Liver (tissue), 9 donors: ENCODE data around the gene SLC8A1. TPM values are rescaled to one million over a fixed set of nuclear protein-coding genes. Genes with fewer than 3 reads are reported as not detected.

Source experiments
- DNase-seq: peaks from one replicate; pipeline ENCODE4 v3.0.0-alpha.2; 2017; ENCODE audit warnings: low spot score
- H3K27ac ChIP-seq, 2 donors: one replicate each; pipeline ENCODE4 v1.7.0; 2013; ENCODE audit warnings: inconsistent platforms in 2 of 2, low read length in 2 of 2, control low read depth in 1 of 2, low read depth in 1 of 2, mild to moderate bottlenecking in 1 of 2
- H3K27me3 ChIP-seq, 4 donors: one replicate each; pipeline versions ENCODE4 v1.6.1 to v1.7.0; 2013; ENCODE audit warnings: low read length in 3 of 4, inconsistent platforms in 1 of 4, mild to moderate bottlenecking in 1 of 4, moderate library complexity in 1 of 4; ENCODE audit not compliant: control insufficient read depth in 4 of 4, insufficient read depth in 4 of 4
- H3K36me3 ChIP-seq, 4 donors: one replicate each; pipeline versions ENCODE4 v1.6.1 to v1.7.0; 2013; ENCODE audit warnings: low read length in 3 of 4, mild to moderate bottlenecking in 3 of 4, low read depth in 1 of 4, moderate library complexity in 1 of 4; ENCODE audit not compliant: control insufficient read depth in 4 of 4, insufficient read depth in 3 of 4
- H3K4me1 ChIP-seq, 4 donors: one replicate each; pipeline versions ENCODE4 v1.6.1 to v1.7.0; 2013; ENCODE audit warnings: low read length in 3 of 4, mild to moderate bottlenecking in 3 of 4, moderate library complexity in 1 of 4; ENCODE audit not compliant: control insufficient read depth in 4 of 4, insufficient read depth in 4 of 4
- H3K4me3 ChIP-seq, 3 donors: one replicate each; pipeline versions ENCODE4 v1.6.1 to v1.7.0; 2013; ENCODE audit warnings: low read length in 3 of 3, control low read depth in 1 of 3, low read depth in 1 of 3, mild to moderate bottlenecking in 1 of 3
- H3K9ac ChIP-seq, 2 donors: one replicate each; pipeline ENCODE4 v1.7.0; 2013; ENCODE audit warnings: low read length in 2 of 2, mild to moderate bottlenecking in 2 of 2, moderate library complexity in 2 of 2, control low read depth in 1 of 2, low read depth in 1 of 2
- H3K9me3 ChIP-seq, 4 donors: one replicate each; pipeline versions ENCODE4 v1.6.1 to v1.7.0; 2013; ENCODE audit warnings: low read length in 3 of 4; ENCODE audit not compliant: control insufficient read depth in 4 of 4
- EGR1 ChIP-seq, 2 donors: IDR thresholded peaks; 2 replicates each; pipeline ENCODE4 v1.6.1; 2016 to 2018; ENCODE audit warnings: antibody characterized with exemption in 2 of 2, low read depth in 2 of 2
- FOXA1 ChIP-seq: IDR thresholded peaks from 2 replicates; pipeline ENCODE4 v1.6.1; 2016; ENCODE audit warnings: antibody characterized with exemption
- FOXA2 ChIP-seq: IDR thresholded peaks from 2 replicates; pipeline ENCODE4 v1.6.1; 2016; ENCODE audit warnings: antibody characterized with exemption
- GABPA ChIP-seq, 2 donors: IDR thresholded peaks in 1 of 2; conservative IDR thresholded peaks in 1 of 2; 2 replicates each; pipeline ENCODE4 v1.6.1; 2016; ENCODE audit warnings: antibody characterized with exemption in 2 of 2, mild to moderate bottlenecking in 1 of 2, moderate library complexity in 1 of 2
- HNF4A ChIP-seq, 2 donors: conservative IDR thresholded peaks; 2 replicates each; pipeline ENCODE4 v1.6.1; 2016; ENCODE audit warnings: antibody characterized with exemption in 2 of 2, mild to moderate bottlenecking in 2 of 2
- HNF4G ChIP-seq: IDR thresholded peaks from 2 replicates; pipeline ENCODE4 v1.6.1; 2016; ENCODE audit warnings: antibody characterized with exemption
- JUND ChIP-seq, 2 donors: IDR thresholded peaks; 2 replicates each; pipeline ENCODE4 v1.6.1; 2016; ENCODE audit warnings: antibody characterized with exemption in 2 of 2
- MAX ChIP-seq: IDR thresholded peaks from 2 replicates; pipeline ENCODE4 v1.6.1; 2016; ENCODE audit warnings: antibody characterized with exemption
- NR2F2 ChIP-seq: IDR thresholded peaks from 2 replicates; pipeline ENCODE4 v1.6.1; 2016; ENCODE audit warnings: antibody characterized with exemption
- RAD21 ChIP-seq, 2 donors: IDR thresholded peaks; 2 replicates each; pipeline ENCODE4 v1.6.1; 2016; ENCODE audit warnings: antibody characterized with exemption in 2 of 2, mild to moderate bottlenecking in 2 of 2
- RXRA ChIP-seq, 2 donors: IDR thresholded peaks; 2 replicates each; pipeline ENCODE4 v1.6.1; 2017 to 2018; ENCODE audit warnings: antibody characterized with exemption in 2 of 2, mild to moderate bottlenecking in 1 of 2
- SP1 ChIP-seq: IDR thresholded peaks from 2 replicates; pipeline ENCODE4 v1.6.1; 2018; ENCODE audit warnings: antibody characterized with exemption, mild to moderate bottlenecking
- TAF1 ChIP-seq: conservative IDR thresholded peaks from 2 replicates; pipeline ENCODE4 v1.6.1; 2016; ENCODE audit warnings: antibody characterized with exemption, mild to moderate bottlenecking
- YY1 ChIP-seq: IDR thresholded peaks from 2 replicates; pipeline ENCODE4 v1.6.1; 2016; ENCODE audit warnings: antibody characterized with exemption, mild to moderate bottlenecking
- WGBS: extraction: QIAGEN DNeasy Blood & Tissue Kit; methylation state at CpG from one replicate; pipeline ENCODE4 v1.1.7; 2013; 5-methylcytosine and 5-hydroxymethylcytosine counted together
- polyA plus RNA-seq, 2 donors: library from polyadenylated mRNA; stranded (reverse) in 1 of 2; unstranded in 1 of 2; fragments of 200-250 nt in 1 of 2; fragments of >200 nt in 1 of 2; fragmentation: Nextera tagmentation in 1 of 2; extraction: Ambion mirVana in 1 of 2; gene quantifications; one replicate each; pipeline versions ENCODE4 v1.2.1 to v1.2.3, GENCODE V29; 2013 to 2015
- total RNA-seq, 2 donors: library from RNA; depleted of rRNA; stranded (reverse); fragments of >200 nt; gene quantifications; one replicate each; pipeline ENCODE4 v1.2.3, GENCODE V29; 2014
- TF ChIP-seq, protein P1 (sequence below): IDR thresholded peaks from 2 replicates; pipeline ENCODE4 v1.6.1; 2016; ENCODE audit warnings: antibody characterized with exemption
- TF ChIP-seq, protein P2 (sequence below): IDR thresholded peaks from 2 replicates; pipeline ENCODE4 v1.6.1; 2016; ENCODE audit warnings: antibody characterized with exemption, mild to moderate bottlenecking
- TF ChIP-seq, protein P3 (sequence below): IDR thresholded peaks from 2 replicates; pipeline ENCODE4 v1.6.1; 2016; ENCODE audit warnings: antibody characterized with exemption
- TF ChIP-seq, protein P4 (sequence below): fragments of 150-350 bp; IDR thresholded peaks from 2 replicates; pipeline ENCODE4 v1.5.1; 2017; ENCODE audit warnings: improper control_type of control experiment, low read depth, low read length; ENCODE audit not compliant: missing input control
- donor health status: healthy.
- donor health status: healthy.
- donor health status: healthy.
- donor health status: healthy.
- donor health status: healthy.

The SLC8A1 gene
- total and polyA plus RNA-seq, 4 donors = 1.2 to 18.5 (median 8.2) TPM

- TF ChIP-seq MAX (no peak), FOXA2 (no peak), HNF4A (conservative IDR thresholded peaks at IDR 0.05) (no peak), NR2F2 (no peak), RAD21 (IDR thresholded peaks at IDR 0.05) (no peak), EGR1 (IDR thresholded peaks at IDR 0.05; ENCODE audit: low read depth in 2 of 2) (no peak), TAF1 (no peak), FOXA1 (no peak), HNF4G (no peak), RXRA (IDR thresholded peaks at IDR 0.05) (no peak), YY1 (no peak)
- TF ChIP-seq, protein P1, sequence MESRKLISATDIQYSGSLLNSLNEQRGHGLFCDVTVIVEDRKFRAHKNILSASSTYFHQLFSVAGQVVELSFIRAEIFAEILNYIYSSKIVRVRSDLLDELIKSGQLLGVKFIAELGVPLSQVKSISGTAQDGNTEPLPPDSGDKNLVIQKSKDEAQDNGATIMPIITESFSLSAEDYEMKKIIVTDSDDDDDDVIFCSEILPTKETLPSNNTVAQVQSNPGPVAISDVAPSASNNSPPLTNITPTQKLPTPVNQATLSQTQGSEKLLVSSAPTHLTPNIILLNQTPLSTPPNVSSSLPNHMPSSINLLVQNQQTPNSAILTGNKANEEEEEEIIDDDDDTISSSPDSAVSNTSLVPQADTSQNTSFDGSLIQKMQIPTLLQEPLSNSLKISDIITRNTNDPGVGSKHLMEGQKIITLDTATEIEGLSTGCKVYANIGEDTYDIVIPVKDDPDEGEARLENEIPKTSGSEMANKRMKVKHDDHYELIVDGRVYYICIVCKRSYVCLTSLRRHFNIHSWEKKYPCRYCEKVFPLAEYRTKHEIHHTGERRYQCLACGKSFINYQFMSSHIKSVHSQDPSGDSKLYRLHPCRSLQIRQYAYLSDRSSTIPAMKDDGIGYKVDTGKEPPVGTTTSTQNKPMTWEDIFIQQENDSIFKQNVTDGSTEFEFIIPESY = no peak
- TF ChIP-seq, protein P2, sequence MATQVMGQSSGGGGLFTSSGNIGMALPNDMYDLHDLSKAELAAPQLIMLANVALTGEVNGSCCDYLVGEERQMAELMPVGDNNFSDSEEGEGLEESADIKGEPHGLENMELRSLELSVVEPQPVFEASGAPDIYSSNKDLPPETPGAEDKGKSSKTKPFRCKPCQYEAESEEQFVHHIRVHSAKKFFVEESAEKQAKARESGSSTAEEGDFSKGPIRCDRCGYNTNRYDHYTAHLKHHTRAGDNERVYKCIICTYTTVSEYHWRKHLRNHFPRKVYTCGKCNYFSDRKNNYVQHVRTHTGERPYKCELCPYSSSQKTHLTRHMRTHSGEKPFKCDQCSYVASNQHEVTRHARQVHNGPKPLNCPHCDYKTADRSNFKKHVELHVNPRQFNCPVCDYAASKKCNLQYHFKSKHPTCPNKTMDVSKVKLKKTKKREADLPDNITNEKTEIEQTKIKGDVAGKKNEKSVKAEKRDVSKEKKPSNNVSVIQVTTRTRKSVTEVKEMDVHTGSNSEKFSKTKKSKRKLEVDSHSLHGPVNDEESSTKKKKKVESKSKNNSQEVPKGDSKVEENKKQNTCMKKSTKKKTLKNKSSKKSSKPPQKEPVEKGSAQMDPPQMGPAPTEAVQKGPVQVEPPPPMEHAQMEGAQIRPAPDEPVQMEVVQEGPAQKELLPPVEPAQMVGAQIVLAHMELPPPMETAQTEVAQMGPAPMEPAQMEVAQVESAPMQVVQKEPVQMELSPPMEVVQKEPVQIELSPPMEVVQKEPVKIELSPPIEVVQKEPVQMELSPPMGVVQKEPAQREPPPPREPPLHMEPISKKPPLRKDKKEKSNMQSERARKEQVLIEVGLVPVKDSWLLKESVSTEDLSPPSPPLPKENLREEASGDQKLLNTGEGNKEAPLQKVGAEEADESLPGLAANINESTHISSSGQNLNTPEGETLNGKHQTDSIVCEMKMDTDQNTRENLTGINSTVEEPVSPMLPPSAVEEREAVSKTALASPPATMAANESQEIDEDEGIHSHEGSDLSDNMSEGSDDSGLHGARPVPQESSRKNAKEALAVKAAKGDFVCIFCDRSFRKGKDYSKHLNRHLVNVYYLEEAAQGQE = no peak
- TF ChIP-seq, protein P3, sequence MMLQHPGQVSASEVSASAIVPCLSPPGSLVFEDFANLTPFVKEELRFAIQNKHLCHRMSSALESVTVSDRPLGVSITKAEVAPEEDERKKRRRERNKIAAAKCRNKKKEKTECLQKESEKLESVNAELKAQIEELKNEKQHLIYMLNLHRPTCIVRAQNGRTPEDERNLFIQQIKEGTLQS = no peak
- Histone ChIP-seq H3K4me1 (no peaks in the 10 kb centered on the region), H3K27ac (no peak overlapping the region), H3K9ac (no peak overlapping the region), H3K27me3 (no peaks in the 10 kb centered on the region), H3K4me3 (no peak overlapping the region), H3K36me3 (no peaks in the 10 kb centered on the region), H3K9me3 (no peaks in the 10 kb centered on the region)
- WGBS = 81% methylated on average over 1 of the region's 1 CpG
- no peak for DNase-seq
Measured at GRCh38 chr2:40208463-40208862, 243.4 kb downstream of the SLC8A1 start.

- no peaks in the 10 kb centered on the region for H3K36me3 ChIP-seq
- H3K9ac ChIP-seq = no peak overlapping the region
- H3K27ac ChIP-seq = no peak overlapping the region
- 92% methylated on average over 4 of the region's 4 CpGs for WGBS
- DNase-seq = no peak
- H3K4me3 ChIP-seq = no peak overlapping the region
- H3K9me3 ChIP-seq = no peaks in the 10 kb centered on the region
- H3K4me1 ChIP-seq = no peaks in the 10 kb centered on the region
- H3K27me3 ChIP-seq = no peaks in the 10 kb centered on the region
- TF ChIP-seq HNF4G (no peak), RXRA (IDR thresholded peaks at IDR 0.05) (no peak), TAF1 (no peak), FOXA1 (no peak), GABPA (IDR thresholded peaks at IDR 0.05 in 1 of 2, conservative IDR thresholded peaks at IDR 0.05 in 1 of 2) (no peak), JUND (IDR thresholded peaks at IDR 0.05) (no peak), MAX (no peak), EGR1 (IDR thresholded peaks at IDR 0.05; ENCODE audit: low read depth in 2 of 2) (no peak), SP1 (no peak)
- TF ChIP-seq, protein P2 = no peak
- TF ChIP-seq, protein P1 = no peak
- TF ChIP-seq, protein P4, sequence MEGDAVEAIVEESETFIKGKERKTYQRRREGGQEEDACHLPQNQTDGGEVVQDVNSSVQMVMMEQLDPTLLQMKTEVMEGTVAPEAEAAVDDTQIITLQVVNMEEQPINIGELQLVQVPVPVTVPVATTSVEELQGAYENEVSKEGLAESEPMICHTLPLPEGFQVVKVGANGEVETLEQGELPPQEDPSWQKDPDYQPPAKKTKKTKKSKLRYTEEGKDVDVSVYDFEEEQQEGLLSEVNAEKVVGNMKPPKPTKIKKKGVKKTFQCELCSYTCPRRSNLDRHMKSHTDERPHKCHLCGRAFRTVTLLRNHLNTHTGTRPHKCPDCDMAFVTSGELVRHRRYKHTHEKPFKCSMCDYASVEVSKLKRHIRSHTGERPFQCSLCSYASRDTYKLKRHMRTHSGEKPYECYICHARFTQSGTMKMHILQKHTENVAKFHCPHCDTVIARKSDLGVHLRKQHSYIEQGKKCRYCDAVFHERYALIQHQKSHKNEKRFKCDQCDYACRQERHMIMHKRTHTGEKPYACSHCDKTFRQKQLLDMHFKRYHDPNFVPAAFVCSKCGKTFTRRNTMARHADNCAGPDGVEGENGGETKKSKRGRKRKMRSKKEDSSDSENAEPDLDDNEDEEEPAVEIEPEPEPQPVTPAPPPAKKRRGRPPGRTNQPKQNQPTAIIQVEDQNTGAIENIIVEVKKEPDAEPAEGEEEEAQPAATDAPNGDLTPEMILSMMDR = no peak
- TF ChIP-seq, protein P3 = no peak
Measured at GRCh38 chr2:40204268-40204667, 247.6 kb downstream of the SLC8A1 start.
